Heart right ventricle (tissue), 16 donors: ENCODE results near the gene NPLOC4. TPM values are rescaled to one million over a fixed set of nuclear protein-coding genes. Genes with fewer than 3 reads are reported as not detected.

Experiments used
- ATAC-seq, 8 donors: fragments of 200-7000 bp; cut with Tn5 transposase; one replicate each; pipeline ENCODE4 v1.9.1; 2020; ENCODE audit warnings: mild to moderate bottlenecking in 8 of 8, moderate library complexity in 8 of 8, moderate number of reproducible peaks in 1 of 8
- DNase-seq, 2 donors: peaks; one replicate each; pipeline ENCODE4 v3.0.0-alpha.2; 2020
- H3K27ac ChIP-seq, 10 donors: fragments of 200-600 bp; sonication (generic) in 2 of 10; one replicate each; pipeline versions ENCODE4 v1.5.0 to v1.8.0; 2020 to 2022; ENCODE audit warnings: mild to moderate bottlenecking in 3 of 10
- H3K27me3 ChIP-seq, 7 donors: fragments of 200-600 bp; one replicate each; pipeline ENCODE4 v1.8.0; 2021 to 2022; ENCODE audit warnings: mild to moderate bottlenecking in 2 of 7
- H3K36me3 ChIP-seq, 9 donors: fragments of 200-600 bp; sonication (generic) in 1 of 9; one replicate each; pipeline versions ENCODE4 v1.5.0 to v1.8.0; 2020 to 2022; ENCODE audit warnings: mild to moderate bottlenecking in 2 of 9
- H3K4me1 ChIP-seq, 9 donors: fragments of 200-600 bp; sonication (generic) in 1 of 9; one replicate each; pipeline versions ENCODE4 v1.5.0 to v1.8.0; 2020 to 2022; ENCODE audit warnings: mild to moderate bottlenecking in 4 of 9
- H3K4me3 ChIP-seq, 10 donors: fragments of 200-600 bp; sonication (generic) in 2 of 10; one replicate each; pipeline versions ENCODE4 v1.5.0 to v1.8.0; 2020 to 2022; ENCODE audit warnings: mild to moderate bottlenecking in 7 of 10, moderate library complexity in 2 of 10
- H3K9me3 ChIP-seq, 11 donors: fragments of 200-600 bp in 10 of 11; sonication (generic) in 2 of 11; one replicate each; pipeline versions ENCODE4 v1.5.0 to v1.8.0; 2013 to 2022; ENCODE audit warnings: mild to moderate bottlenecking in 2 of 11, control low read depth in 1 of 11, moderate library complexity in 1 of 11
- WGBS, 2 donors: extraction: QIAGEN DNeasy Blood & Tissue Kit; methylation state at CpG; one replicate each; pipeline ENCODE4 v1.1.7; 2013; ENCODE audit warnings: inconsistent platforms in 1 of 2; 5-methylcytosine and 5-hydroxymethylcytosine counted together
- intact Hi-C, 10 donors: fragments of 100-400 bp; cut with DNase I; formaldehyde crosslinking; loops; one replicate each; pipeline versions ENCODE4 v1.11.1 to v1.14.2; 2022
- polyA plus RNA-seq, 2 donors: library from polyadenylated mRNA; stranded (reverse); fragments of 200-250 nt; gene quantifications; one replicate each; pipeline ENCODE4 v1.2.3, GENCODE V29; 2013
- total RNA-seq, 10 donors: library from RNA; stranded (reverse); fragmentation: NEBNext Ultra II Directional in 3 of 10; extraction: Animal tissue kit (Norgen Biotek cat#: 25700) in 3 of 10; gene quantifications; one replicate each; pipeline versions ENCODE4 v1.2.1 to v1.2.4, GENCODE V29; 2021 to 2023
- TF ChIP-seq, protein P1 (sequence below), 9 donors: fragments of 200-600 bp; sonication (generic) in 2 of 9; IDR thresholded peaks; one replicate each; pipeline versions ENCODE4 v1.5.0 to v1.8.0; 2021 to 2022; ENCODE audit warnings: antibody characterized with exemption in 9 of 9, mild to moderate bottlenecking in 5 of 9, moderate library complexity in 1 of 9
- donor health status: Arrhythmogenic right ventricular cardiomyopathy.
- donor health status: ischemic (EF 13 %, LVEDD 7.1; RV severe dilation, severe dysfunction).
- donor health status: healthy with polysubstance abuse.
- donor health status: DM: no; HTN: yes; CAD: no.
- donor health status: DM: no; HTN: no; CAD: no.
- donor health status: ischemic (EF 25% LVEDD 6.9; RV normal size, moderate dysfunction).
- donor health status: ischemic (EF 25% LVEDD 5.7; RV mildly dilated, moderate dysfunction).
- donor health status: healthy.
- donor health status: DM: yes; HTN: yes; CAD: no.
- donor health status: Ischemic cardiomyopathy.
- donor health status: ischemic (EF 35%, LVEDD 5.7; RV mildly dilated, moderate dysfunction).
- donor health status: nonischemic (EF 11% LVEDD 7.7; RV severe dilation, severe dysfunction).
- donor health status: DM: yes; HTN: yes; CAD: no.
- donor health status: PGD.
- donor health status: ischemic (EF 29% LVEDD 5.4; RV normal size, mild dysfunction).
- donor health status: nonischemic (EF 23%, LVEDD 6.1; RV moderate dilation, normal function).

Gene NPLOC4
- total and polyA plus RNA-seq, 12 donors = 30.7 to 115 (median 95.2) TPM

DNA sequence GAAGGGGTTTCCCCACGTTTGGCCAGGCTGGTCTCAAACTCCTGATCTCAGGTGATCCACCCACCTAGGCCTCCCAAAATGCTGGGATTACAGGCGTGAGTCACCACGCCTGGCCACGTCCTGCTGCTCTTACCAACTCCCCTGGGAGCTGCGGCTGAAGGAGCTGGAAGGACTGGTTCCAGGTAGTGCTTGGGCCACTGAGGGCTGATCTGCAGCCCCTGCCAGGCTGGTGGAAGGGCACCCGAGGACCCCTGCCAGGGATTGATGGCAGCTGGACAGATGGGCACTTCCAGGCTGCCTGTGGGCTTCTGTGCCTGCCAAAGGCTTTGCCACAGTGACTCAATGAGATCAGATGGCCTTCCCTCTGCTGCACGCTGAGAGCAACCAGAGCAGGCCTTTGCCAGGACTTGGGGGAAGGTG is 27.1 kb upstream of the NPLOC4 start:
- 74 to 86% methylated on average over 7 of the region's 7 CpGs for WGBS, 2 donors
- H3K36me3 ChIP-seq = peaks cover 0 to 22% (median 0%) of the 10 kb centered on the region in 9 donors
- H3K4me1 ChIP-seq = peaks cover 6 to 29% (median 24%) of the 10 kb centered on the region in 9 donors
- DNase-seq (no peak), ATAC-seq (no peak)
- H3K27me3 ChIP-seq = no peaks in the 10 kb centered on the region
- H3K9me3 ChIP-seq = no peaks in the 10 kb centered on the region
- intact Hi-C loops = no loop called here
- no peak overlapping the region for H3K27ac ChIP-seq
- no peak overlapping the region for H3K4me3 ChIP-seq
- TF ChIP-seq, protein P1, sequence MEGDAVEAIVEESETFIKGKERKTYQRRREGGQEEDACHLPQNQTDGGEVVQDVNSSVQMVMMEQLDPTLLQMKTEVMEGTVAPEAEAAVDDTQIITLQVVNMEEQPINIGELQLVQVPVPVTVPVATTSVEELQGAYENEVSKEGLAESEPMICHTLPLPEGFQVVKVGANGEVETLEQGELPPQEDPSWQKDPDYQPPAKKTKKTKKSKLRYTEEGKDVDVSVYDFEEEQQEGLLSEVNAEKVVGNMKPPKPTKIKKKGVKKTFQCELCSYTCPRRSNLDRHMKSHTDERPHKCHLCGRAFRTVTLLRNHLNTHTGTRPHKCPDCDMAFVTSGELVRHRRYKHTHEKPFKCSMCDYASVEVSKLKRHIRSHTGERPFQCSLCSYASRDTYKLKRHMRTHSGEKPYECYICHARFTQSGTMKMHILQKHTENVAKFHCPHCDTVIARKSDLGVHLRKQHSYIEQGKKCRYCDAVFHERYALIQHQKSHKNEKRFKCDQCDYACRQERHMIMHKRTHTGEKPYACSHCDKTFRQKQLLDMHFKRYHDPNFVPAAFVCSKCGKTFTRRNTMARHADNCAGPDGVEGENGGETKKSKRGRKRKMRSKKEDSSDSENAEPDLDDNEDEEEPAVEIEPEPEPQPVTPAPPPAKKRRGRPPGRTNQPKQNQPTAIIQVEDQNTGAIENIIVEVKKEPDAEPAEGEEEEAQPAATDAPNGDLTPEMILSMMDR (IDR thresholded peaks at IDR 0.05) = no peak

DNA sequence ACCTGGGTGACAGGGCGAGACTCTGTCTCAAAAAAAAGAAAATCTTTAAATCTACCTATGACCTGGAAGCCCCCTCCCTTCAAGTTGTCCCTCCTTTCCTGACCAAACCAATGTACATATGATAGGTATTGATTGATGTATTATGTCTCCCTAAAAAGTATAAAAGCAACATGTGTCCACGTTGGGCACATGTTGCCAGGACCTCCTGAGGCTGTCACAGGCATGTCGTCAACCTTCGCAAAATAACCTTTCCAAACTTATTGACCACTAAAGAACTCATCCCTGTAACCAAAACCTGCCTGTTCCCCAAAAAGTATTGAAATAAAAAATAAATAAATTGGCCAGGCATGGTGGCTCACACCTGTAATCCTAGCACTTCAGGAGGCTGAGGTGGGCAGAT is 25.1 kb upstream of the NPLOC4 start:
- H3K9me3 ChIP-seq = no peaks in the 10 kb centered on the region
- no peaks in the 10 kb centered on the region for H3K27me3 ChIP-seq
- H3K36me3 ChIP-seq = peaks cover 0 to 10% (median 0%) of the 10 kb centered on the region in 9 donors
- 93 to 94% methylated on average over 4 of the region's 4 CpGs for WGBS, 2 donors
- intact Hi-C loops = no loop called here
- ATAC-seq (no peak), DNase-seq (no peak)
- TF ChIP-seq, protein P1 (IDR thresholded peaks at IDR 0.05) = no peak
- H3K4me1 ChIP-seq = peaks cover 0 to 18% (median 15%) of the 10 kb centered on the region in 9 donors
- no peak overlapping the region for H3K27ac ChIP-seq
- H3K4me3 ChIP-seq = no peak overlapping the region

DNA sequence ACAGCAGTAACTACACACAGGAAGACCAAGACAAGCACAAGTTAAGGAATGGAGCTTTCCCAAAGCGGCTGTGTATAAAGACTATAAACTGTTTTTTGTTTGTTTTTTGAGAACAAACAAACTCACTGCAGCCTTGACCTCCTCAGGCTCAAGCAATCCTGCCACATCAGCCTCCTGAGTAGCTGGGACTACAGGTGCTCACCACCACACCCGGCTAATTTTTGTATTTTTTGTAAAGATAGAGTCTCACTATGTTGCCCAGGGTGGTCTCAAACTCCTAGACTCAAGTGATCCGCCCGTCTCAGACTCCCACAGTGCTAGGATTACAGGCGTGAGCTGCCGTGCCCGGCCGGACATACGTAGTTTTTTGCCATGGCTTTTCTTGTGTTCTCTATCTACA is 23.5 kb upstream of the NPLOC4 start:
- H3K9me3 ChIP-seq = no peaks in the 10 kb centered on the region
- H3K4me3 ChIP-seq = no peak overlapping the region
- intact Hi-C loops = no loop called here
- peaks cover 0 to 26% (median 6%) of the 10 kb centered on the region in 9 donors for H3K4me1 ChIP-seq
- H3K27ac ChIP-seq = no peak overlapping the region
- peaks cover 0 to 10% (median 0%) of the 10 kb centered on the region in 9 donors for H3K36me3 ChIP-seq
- WGBS, 2 donors = 92 to 94% methylated on average over 9 of the region's 9 CpGs
- ATAC-seq = no peak
- no peak for DNase-seq
- H3K27me3 ChIP-seq = no peaks in the 10 kb centered on the region
- TF ChIP-seq, protein P1 (IDR thresholded peaks at IDR 0.05) = no peak

DNA sequence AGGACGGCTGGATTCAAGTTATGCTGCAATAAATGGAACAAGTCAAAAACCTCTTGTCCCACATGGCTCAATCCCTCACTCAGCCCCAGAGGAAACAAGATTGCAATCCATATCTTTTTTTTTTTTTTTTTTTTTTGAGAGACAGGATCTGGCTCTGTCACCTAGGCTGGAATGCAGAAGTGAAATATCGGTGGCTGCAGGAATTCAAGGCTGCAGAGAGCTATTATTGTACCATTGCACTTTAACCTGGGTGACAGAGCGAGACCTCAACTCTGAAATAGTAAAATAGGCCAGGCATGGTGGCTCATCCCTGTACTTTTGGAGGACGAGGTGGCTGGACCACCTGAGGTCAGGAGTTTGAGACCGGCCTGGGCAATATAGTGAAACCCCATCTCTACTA is 22.1 kb upstream of the NPLOC4 start:
- Histone ChIP-seq H3K9me3 (no peaks in the 10 kb centered on the region), H3K4me3 (no peak overlapping the region), H3K36me3 (peaks cover 0 to 3% (median 0%) of the 10 kb centered on the region in 9 donors), H3K27ac (no peak overlapping the region), H3K27me3 (peaks cover 0 to 7% (median 1%) of the 10 kb centered on the region in 7 donors), H3K4me1 (peaks cover 0 to 24% (median 0%) of the 10 kb centered on the region in 9 donors)
- TF ChIP-seq, protein P1 (IDR thresholded peaks at IDR 0.05) = no peak
- DNase-seq (no peak), ATAC-seq (no peak)
- intact Hi-C loops = no loop called here
- WGBS, 2 donors = 64 to 65% methylated on average over 5 of the region's 5 CpGs
